HG02678 (cell line): Measurements from ENCODE around the gene HOXB6.

Experiments
- ATAC-seq: cut with Tn5 transposase; IDR thresholded peaks from one replicate; pipeline ENCODE4 v1.9.1; 2021; ENCODE audit warnings: mild to moderate bottlenecking, moderate library complexity; ENCODE audit not compliant: unreplicated experiment

Gene HOXB6

GRCh38 chr17:48583708-48584222 is 21.0 kb downstream of the HOXB6 start:
- no peak for ATAC-seq

DNA sequence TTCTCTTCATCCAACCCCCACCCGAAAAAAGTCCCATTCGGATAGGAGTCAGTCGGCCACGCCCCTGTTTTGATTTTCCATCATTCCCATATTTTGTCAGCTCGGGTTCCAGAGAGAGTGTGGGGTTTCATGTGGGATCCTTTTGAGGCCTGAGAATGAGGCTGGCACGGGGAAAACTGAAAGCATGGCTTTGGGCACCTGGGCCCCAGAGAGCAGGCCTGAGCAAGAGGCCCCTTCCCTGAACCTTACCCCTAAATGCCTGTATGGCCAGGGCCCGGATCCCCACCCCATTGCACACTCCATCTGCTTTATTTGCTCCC is 22.1 kb downstream of the HOXB6 start:
- no peak for ATAC-seq

- ATAC-seq = no peak
Measured at GRCh38 chr17:48579760-48580554, 24.8 kb downstream of the HOXB6 start.

- ATAC-seq = no peak
Measured at GRCh38 chr17:48579471-48579759, 25.4 kb downstream of the HOXB6 start.

DNA sequence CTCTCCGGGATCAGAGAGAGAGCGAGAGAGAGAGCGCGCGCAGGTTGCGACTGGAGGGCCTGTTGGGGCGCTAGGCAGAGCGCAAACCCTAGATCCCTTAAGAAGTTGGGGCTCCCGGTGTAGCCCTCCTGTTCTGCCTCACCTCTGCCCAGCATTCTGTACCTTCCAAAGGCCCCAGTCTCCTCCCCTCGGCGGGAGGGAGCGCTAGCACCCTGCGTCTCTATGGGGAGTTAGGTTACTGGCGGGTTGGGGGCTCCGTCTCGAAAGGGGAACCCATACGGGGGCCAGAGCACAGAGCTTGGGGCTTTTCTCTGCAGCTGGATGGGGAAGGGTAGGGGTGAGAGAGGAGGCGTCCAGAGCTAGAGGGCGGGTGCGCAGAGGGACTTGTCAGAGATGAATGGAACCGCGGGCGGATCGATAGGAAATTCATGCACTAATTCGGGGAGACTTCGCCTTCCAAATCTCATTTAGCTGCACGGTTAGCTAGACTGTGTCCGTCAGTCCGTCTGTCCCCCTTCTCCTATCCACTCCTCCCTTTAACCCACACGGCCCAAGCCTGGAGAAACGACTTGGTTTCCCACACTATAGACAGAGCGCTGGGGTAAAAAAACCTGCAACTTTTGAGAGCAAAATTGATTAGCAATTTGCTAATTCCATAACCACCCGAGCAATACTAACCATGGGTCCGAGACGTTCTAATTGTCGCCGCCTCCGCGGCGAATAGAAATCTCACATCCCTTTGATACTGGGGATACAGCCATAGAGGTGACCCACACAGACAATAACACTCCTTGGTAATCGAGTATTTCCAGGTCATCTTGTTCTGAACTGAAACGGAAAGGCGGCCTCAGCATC is 25.9 kb downstream of the HOXB6 start:
- ATAC-seq = peak; percentile 26

DNA sequence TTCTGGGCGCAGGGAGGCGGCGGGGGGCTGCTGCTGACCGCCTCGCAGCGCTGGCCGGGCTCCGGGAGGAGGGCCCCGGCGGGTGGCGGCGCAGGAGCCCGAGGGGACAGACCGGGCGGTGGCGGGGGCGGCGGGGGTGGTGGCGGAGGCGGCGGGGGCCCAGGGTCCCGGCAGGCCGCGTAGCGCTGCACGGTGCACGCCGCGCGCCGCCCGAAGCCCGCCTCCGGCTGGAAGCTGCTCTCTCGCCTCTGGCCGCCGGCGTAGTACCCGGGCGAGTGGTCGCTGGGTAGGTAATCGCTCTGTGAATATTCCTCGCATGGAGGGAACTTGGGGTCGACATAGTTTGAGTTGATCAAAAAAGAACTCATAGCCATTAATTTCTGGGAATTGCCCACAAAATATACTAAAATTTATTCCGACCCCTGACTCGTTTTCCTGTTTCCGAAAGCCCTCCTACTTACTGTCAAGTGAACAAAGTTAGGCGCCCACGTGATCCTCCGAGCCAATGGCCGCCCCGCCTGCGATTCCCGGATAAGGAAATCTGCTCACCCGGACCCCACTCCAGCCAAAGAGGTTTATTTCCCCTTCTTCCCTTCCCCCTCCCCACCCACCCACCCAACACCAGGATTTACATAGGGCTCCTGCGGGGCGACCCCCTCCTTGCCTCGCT is 26.7 kb downstream of the HOXB6 start, which contains the start of gene HOXB4:
Gene HOXB4, minus strand, starts transcription at position 405 of the 670 bp plus-strand sequence. Its CDS starts 31 bp downstream, at position 374.
- peak; percentile 55 for ATAC-seq

DNA sequence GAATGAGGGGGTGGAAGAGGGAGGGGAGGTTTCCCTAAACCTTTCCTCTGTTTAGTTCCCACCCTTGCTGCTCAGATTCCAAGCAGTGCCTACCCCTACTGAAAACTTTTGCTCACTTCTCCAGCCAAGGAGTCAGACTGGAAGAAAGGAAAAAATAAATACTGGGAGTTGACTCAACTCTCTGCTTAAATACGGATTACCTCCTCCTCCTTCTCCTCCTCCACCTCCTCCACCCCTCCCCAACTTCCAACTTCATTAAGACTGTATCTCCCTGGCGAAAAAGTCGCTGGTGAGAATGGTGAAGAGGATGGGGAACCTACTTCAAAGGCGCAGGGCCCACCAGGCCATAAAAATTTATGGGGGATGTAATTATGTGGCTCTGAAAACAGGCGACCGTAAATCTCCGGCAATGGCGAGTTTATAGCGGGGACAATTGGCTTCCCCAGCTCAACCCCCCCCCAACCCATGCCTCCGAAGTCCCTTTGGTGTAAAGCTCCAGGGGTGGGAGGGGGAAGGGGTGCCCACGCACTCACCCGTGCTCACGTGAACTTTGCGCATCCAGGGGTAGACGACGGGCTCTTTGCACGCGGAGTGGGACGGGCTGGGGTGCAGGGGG is 27.3 kb downstream of the HOXB6 start:
- peak; percentile 3 for ATAC-seq

DNA sequence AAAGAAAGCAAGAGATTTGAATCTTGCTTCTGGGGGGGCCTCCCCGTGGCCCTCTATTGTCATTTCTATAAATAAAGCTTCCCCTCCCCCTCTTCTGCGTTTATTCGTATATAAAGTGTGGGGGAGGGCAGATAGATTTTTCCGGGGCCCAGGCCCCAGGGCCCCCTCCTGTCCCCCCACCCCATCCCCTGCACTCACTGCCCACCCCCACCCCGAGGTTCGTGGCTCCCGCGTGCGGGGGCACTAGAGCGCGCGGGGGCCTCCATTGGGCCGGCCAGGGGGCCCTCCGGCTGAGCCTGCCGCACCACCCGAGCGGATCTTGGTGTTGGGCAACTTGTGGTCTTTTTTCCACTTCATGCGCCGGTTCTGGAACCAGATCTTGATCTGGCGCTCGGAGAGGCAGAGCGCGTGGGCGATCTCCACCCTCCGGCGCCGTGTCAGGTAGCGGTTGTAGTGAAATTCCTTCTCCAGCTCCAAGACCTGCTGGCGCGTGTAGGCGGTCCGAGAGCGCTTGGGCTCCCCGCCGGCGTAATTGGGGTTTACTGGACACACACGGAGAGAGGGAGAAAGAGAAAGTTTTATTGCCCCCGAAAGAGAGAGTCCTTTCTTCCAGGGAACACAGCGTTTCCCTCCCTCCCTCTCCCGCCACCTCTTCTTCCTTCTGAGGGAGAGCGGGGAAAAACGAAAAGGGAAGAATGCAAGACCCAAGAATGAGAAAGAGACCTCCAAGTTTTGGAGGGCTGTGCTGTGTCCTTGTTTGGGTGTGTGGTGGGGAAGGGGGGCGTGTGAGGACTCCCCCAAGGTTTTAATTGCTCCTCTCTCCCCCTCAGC is 28.1 kb downstream of the HOXB6 start:
- ATAC-seq = no peak

GRCh38 chr17:48575673-48576478 is 28.9 kb downstream of the HOXB6 start:
- no peak for ATAC-seq

DNA sequence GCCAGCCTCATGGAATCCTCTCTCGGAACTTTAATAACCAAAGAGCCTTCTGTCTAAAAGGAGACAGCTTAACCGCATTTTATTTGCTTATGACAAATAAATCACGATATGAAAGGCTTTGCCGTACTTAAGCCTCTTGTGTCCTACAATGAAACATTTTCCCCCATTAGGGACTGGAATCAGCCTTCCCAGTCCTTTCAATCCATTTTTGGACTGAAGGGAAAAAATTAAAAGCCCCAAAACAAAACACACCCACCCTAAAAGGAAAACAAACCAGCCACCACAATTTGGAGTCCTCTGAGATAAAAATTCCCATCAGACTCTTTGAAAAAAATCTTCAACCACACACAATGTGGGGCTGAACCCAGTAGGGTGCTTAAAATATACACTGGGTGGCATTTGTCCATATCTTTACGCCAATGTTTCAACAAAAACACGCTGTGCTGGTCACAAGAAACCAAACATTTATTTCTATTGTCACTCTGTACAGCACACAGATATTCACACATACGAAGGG is 29.7 kb downstream of the HOXB6 start:
- no peak for ATAC-seq

- no peak for ATAC-seq
Measured at GRCh38 chr17:48574505-48575065, 30.2 kb downstream of the HOXB6 start.

GRCh38 chr17:48571826-48572417 is 32.9 kb downstream of the HOXB6 start:
- no peak for ATAC-seq

DNA sequence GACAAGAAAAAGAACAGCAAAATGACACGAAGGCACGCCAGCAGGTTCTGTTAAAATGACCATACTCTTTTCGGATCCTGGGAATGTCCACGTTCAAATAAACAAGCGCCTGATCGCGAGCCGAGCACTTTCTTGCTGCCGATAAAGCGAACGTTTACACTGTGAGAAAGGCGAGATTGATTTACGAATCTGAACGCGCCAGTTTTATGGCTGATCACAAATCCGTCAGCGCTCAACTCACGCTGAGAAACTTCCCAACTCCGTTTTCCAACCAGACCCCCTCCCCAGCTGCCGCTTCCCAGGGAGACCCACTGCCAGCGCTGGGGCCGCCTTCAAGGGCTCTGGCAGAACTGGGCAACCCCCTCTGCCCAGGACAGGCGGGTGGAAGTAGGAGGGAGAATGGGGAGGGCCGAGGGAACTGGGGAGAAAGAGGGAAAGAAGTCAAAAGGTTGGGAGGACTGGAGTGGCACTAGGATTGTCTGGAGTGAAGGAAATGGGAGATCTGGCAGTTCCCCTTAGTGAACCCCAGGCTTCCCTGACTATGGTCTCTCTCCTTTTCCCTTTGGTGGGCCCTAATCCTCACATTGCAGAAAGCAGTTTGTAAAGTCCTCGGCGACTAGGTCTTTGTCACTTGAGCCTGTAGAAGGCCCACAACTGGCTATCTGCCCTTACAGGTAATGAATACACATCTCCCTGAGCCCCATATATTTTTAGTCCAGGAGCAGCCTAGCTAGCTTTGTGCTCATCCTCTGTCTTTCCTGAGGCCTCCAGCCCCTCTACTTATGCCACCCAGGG is 33.6 kb downstream of the HOXB6 start:
- no peak for ATAC-seq

DNA sequence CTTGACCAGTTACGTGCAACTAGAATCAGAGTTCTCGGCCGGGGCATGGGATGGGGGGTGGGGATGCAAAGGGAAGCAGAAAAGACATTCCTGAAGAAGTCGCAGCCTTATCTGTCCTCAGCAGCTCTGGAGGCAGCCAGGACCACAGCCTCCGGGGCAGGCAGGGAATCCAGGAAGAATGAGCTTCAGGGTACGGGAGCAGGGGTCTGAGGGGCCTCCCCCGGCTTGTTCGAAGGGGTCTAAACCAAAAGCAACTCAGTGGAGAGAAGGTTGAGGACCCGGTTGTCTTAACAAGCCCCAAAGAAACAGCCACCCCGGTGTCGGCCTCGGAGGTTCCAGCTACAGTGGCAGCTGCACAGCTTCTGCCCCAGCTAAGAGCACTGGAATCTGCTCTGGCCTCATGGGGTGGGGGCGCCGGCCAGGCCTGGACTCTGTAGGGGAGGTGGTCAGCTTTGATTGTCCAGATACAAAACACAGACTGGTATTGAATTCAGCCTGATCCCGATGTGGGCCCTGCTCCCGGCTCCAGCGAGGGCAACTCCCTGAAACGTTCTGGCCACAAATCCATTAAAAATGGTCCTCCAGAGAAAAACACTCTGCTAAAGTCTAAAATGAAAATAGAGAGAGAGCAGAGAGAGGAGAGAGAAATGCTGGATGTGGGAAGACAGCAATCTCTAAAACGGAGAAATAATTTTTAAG is 34.3 kb downstream of the HOXB6 start:
- no peak for ATAC-seq

DNA sequence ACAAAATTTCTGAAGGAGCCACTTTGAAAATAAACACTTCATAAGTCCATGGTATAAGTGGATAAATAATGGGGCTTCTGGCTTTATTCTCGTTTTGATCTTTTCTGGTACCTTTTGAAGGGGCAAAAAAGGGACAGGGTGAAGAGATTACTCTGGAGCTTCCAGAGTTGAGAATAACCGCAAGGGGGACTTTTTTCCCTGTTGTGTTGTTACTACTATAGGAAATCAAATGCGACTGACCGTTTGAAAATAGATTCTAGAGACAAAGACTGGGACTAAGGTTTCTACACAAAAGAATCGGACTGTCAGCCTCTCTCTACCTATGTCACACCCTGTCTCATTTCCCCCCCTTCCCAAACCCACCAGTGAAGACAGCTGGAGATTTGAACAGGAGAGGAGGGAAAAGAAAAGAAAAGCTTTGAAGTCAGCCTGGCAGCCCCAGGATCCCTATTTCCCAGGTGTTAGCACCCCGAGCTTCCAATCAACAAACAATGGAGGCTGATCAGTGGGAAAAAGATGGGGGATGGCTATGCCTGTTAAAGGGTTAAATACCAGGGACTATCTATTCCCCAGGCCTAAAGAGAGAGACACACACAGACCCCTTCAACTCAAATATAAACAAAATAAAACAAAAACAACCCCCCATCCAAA is 35.0 kb downstream of the HOXB6 start:
- no peak for ATAC-seq

DNA sequence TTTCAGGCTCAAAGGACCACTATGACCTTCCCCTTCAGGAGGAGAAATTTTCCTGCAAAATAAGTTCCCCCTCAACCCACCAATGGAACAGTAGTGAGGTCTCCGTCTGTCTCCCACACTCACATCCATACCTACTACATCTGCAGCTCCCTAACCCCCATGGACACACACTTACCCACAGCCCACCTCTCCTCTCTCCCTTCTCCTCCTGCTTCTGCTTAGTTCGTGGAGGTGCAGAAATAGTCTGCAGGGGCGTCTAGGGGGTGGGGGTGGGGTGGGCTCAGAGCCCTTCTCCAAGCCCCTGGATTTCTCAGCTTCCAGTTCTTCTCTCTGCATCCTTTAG is 35.6 kb downstream of the HOXB6 start:
- no peak for ATAC-seq
